HG02571 (cell line): ENCODE results near the gene DLGAP1.

Experiments used
- ATAC-seq: cut with Tn5 transposase; IDR thresholded peaks from one replicate; pipeline ENCODE4 v1.9.1; 2021; ENCODE audit warnings: mild to moderate bottlenecking, moderate library complexity; ENCODE audit not compliant: unreplicated experiment

The DLGAP1 gene

GRCh38 chr18:3449512-3450011, 1005.5 kb downstream of the DLGAP1 start:
- ATAC-seq = peak; percentile 20

GRCh38 chr18:3448838-3449511, 1006.1 kb downstream of the DLGAP1 start:
- peak; percentile 41 for ATAC-seq

- ATAC-seq = peak; percentile 53
Observed at GRCh38 chr18:3447895-3448837, 1006.9 kb downstream of the DLGAP1 start.

GRCh38 chr18:3447068-3447894, 1007.8 kb downstream of the DLGAP1 start:
- no peak for ATAC-seq
